Chondrocyte (in vitro differentiated cells): ENCODE results near the gene RASA2. TPM values are rescaled to one million over a fixed set of nuclear protein-coding genes. Genes with fewer than 3 reads are reported as not detected.

ENCODE experiments used
- DNase-seq: peaks from one replicate; pipeline ENCODE4 v3.0.0; 2021; ENCODE audit warnings: mixed read lengths, low spot score
- H3K27ac Mint-ChIP-seq: one replicate; pipeline ENCODE4 v1.8.0; 2021; ENCODE audit warnings: mild to moderate bottlenecking, moderate library complexity, mixed read lengths; ENCODE audit not compliant: unreplicated experiment
- H3K27me3 Mint-ChIP-seq: 2 replicates; pipeline ENCODE4 v1.8.0; 2021; ENCODE audit warnings: low read depth, mixed read lengths
- H3K36me3 Mint-ChIP-seq: 2 replicates; pipeline ENCODE4 v1.8.0; 2021; ENCODE audit warnings: low read depth, mixed read lengths
- H3K4me1 Mint-ChIP-seq: 2 replicates; pipeline ENCODE4 v1.8.0; 2021; ENCODE audit warnings: low read depth, mild to moderate bottlenecking, mixed read lengths
- H3K4me3 Mint-ChIP-seq: one replicate; pipeline ENCODE4 v1.8.0; 2021; ENCODE audit warnings: mild to moderate bottlenecking, moderate library complexity, mixed read lengths; ENCODE audit not compliant: unreplicated experiment
- H3K9me3 Mint-ChIP-seq: 2 replicates; pipeline ENCODE4 v1.8.0; 2021; ENCODE audit warnings: low read depth, mixed read lengths
- CTCF ChIP-seq: fragments of 200-600 bp; sonication (generic); IDR thresholded peaks from 2 replicates; pipeline ENCODE4 v1.5.0; 2021; ENCODE audit warnings: antibody characterized with exemption, mild to moderate bottlenecking, moderate library complexity
- total RNA-seq: library from RNA; stranded (reverse); gene quantifications from 3 replicates; pipeline ENCODE4 v1.2.1, GENCODE V29; 2021

RASA2 gene
- total RNA-seq, 1 donor from 2014 or later = 8.5 TPM

GRCh38 chr3:141643391-141643790 is 156.6 kb downstream of the RASA2 start:
- no peak for DNase-seq
- H3K4me1 Mint-ChIP-seq = peaks cover 27% of the 10 kb centered on the region
- no peaks in the 10 kb centered on the region for H3K36me3 Mint-ChIP-seq
- no peak for TF ChIP-seq CTCF
- H3K27ac Mint-ChIP-seq = peak overlapping the region; percentile 0
- no peaks in the 10 kb centered on the region for H3K9me3 Mint-ChIP-seq
- no peak overlapping the region for H3K4me3 Mint-ChIP-seq
- no peaks in the 10 kb centered on the region for H3K27me3 Mint-ChIP-seq

DNA sequence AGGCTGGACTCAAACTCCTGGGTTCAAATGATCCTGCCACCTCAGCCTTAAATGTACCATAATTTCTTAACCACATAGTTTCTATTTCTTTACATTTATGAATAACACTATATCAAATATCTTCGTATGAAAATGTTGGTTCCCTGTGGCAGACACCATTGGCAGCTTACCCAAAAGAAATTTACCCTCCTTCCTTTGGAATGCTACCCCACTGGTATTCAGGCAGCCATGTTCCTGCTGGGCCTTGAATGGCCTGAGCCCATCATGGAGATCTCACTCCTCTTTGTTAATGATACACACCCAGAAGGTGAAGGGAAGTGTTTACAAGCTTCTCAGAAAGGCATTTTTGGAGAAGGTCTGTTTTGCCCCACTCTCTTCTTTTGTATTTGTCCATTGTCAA is 157.0 kb downstream of the RASA2 start:
- no peaks in the 10 kb centered on the region for H3K36me3 Mint-ChIP-seq
- peaks cover 27% of the 10 kb centered on the region for H3K4me1 Mint-ChIP-seq
- H3K27me3 Mint-ChIP-seq = no peaks in the 10 kb centered on the region
- TF ChIP-seq CTCF = no peak
- no peak overlapping the region for H3K4me3 Mint-ChIP-seq
- no peak overlapping the region for H3K27ac Mint-ChIP-seq
- H3K9me3 Mint-ChIP-seq = no peaks in the 10 kb centered on the region
- DNase-seq = no peak

- no peak overlapping the region for H3K27ac Mint-ChIP-seq
- H3K36me3 Mint-ChIP-seq = no peaks in the 10 kb centered on the region
- no peaks in the 10 kb centered on the region for H3K27me3 Mint-ChIP-seq
- TF ChIP-seq CTCF = peak; percentile 75
- H3K4me3 Mint-ChIP-seq = no peak overlapping the region
- H3K4me1 Mint-ChIP-seq = peaks cover 27% of the 10 kb centered on the region
- no peak for DNase-seq
- no peaks in the 10 kb centered on the region for H3K9me3 Mint-ChIP-seq
Measured at GRCh38 chr3:141644931-141645330, 158.1 kb downstream of the RASA2 start.

DNA sequence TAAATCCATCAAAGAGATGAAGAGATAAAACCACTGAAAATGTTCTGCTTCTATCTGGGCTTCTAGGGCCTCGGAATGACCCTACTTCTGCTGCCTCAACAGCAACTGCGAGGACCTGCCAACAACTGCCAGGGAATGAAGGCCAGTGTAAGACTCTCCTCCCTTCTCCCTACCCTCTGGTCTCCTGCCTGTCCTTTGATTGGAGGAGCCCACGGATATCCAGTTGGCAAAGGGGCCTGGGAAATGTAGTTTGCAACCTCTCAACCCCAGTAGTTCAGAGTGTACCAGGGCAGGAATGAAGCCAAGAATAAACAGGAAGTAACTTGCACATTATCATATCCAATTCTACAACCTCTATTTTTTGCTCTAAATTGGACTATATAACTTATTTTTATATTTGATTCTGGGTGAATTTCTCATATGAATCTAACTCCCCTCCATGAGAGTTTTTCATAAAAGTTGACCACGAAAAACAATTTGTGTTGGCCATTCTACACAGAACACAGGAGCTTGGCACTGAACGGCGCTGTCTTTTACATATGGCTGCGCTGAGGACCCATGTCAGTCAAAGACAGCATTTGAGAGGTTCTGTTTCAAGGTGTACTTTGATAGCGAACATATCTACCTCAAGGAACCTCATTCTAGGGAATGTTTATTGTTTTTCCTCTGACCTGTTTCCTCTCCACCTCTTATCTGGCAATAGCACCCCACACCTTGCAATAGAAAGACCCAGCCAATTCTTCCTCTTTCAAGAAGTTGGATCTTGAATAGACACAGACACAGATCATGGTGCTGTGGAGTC is 160.1 kb downstream of the RASA2 start:
- H3K9me3 Mint-ChIP-seq = peaks cover 4% of the 10 kb centered on the region

DNA sequence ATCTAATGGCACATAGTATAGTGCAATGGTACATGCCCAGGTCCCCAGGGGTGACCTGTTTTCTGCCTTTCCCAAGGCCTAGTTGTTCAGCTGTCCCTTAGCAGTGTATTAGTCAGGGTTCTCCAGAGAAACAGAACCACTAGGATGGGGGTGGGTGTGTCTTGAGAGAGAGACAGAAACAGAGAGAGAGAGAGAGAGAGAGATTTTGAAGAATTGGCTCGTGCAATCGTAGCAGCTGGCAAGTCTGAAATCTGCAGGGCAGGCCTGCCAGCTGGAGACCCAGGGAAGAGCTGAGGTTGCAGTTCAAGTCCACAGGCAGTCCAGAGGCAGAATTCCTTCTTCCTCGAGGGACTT is 160.7 kb downstream of the RASA2 start:
- no peak for DNase-seq
- Mint-ChIP-seq H3K36me3 (no peaks in the 10 kb centered on the region), H3K4me1 (peaks cover 24% of the 10 kb centered on the region), H3K27me3 (no peaks in the 10 kb centered on the region), H3K4me3 (no peak overlapping the region), H3K27ac (no peak overlapping the region), H3K9me3 (peaks cover 4% of the 10 kb centered on the region)
- no peak for TF ChIP-seq CTCF

More for the DNA sequence above, 160.1 kb downstream of the RASA2 start:
- no peak for TF ChIP-seq CTCF
- H3K27ac Mint-ChIP-seq = no peak overlapping the region
- H3K36me3 Mint-ChIP-seq = no peaks in the 10 kb centered on the region
- DNase-seq = no peak
- H3K4me1 Mint-ChIP-seq = peaks cover 27% of the 10 kb centered on the region
- H3K4me3 Mint-ChIP-seq = no peak overlapping the region
- H3K27me3 Mint-ChIP-seq = no peaks in the 10 kb centered on the region
